ENCODE data around the gene F7. TPM values are rescaled to one million over a fixed set of nuclear protein-coding genes. Genes with fewer than 3 reads are reported as not detected.
"Not testable (repeated sequence)": the region's sequence is repeated elsewhere in the genome, so short reads cannot be mapped to it uniquely, and the experiment has no call there.

F7 gene
- polyA plus RNA-seq, 4 donors: 1.3 to 3.2 (median 2.4) TPM

DNA sequence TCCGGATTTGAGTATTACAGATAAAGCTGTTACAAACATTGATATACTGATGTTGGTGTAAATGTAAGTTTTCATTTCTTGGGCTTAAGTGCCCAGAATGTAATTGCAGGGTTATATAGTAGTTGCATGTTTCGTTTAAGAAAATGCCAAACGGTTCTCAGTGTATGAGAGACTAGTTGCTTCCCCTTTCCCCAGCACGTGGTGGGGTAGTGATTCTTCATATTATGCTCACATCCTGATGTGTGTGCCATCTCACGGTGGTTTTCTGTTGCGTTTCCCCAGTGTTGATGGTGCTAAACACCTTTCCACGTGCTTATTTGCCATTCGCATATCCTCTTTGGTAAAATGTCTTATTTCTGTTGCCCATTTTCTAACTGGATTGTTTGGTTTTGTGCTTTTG lies 34.7 kb upstream of the F7 start:
- DNase-seq (ENCODE audit: low read depth in 4 of 4, low spot score in 3 of 4): no peak

DNA sequence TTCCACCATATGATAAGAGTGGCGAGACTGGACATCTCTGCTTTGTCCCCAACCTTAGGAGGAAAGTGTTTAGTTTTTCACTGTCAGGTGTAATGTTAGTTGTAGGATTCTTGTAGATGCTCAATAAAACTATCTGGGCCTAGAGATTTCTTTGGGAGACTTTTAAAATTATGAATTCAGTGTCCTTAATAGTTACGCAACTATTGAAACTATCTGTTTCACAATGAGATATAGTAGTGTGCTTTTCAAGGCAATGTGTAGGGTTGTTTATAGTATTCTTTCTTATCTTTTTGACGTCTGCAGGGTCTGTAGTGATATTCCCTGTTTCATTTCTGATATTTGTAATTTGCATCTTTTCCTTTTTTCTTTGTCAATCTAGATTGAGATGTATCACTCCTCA lies 33.2 kb upstream of the F7 start:
- no peak for DNase-seq (ENCODE audit: low read depth in 4 of 4, low spot score in 3 of 4)

DNA sequence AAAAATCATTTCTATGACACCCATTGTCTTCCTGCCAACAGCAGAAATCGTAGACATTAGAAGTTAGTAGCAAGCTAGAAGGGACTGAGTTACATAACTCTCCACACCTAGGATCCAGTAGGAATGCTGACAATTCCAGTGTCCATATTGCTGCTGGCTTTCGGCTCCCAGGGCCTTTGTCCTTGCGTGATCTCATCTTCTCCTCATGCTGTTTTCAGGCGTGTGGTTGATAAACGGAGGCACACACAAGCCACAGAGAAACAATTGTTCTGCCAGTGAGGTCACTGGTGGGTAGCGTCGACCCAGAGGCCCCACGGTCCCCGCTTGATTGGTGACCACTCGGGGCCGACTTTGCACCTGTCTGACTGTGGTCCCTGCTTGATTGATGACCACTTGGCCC lies 31.6 kb upstream of the F7 start:
- no peak for DNase-seq (ENCODE audit: low read depth in 4 of 4, low spot score in 3 of 4)

DNA sequence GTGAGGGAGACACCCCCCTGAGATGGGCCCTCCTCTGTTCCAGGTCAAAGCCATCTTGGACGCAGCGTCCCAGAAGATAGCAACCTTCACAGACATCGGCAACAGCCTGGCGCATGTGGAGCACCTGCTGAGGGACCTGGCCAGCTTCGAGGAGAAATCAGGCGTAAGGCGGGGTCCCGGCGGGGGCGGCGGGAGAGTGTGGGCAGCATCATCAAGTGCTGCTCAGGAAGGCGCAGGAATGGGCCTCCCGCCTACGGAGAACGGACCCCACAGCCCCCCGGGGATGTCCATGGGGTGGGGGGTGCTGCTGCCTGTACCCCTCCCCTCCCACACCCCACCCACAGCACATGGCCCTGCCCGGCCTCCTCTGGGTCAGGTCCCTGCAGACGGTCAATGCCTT lies 31.2 kb upstream of the F7 start:
- DNase-seq (ENCODE audit: low read depth in 4 of 4, low spot score in 3 of 4): no peak

DNA sequence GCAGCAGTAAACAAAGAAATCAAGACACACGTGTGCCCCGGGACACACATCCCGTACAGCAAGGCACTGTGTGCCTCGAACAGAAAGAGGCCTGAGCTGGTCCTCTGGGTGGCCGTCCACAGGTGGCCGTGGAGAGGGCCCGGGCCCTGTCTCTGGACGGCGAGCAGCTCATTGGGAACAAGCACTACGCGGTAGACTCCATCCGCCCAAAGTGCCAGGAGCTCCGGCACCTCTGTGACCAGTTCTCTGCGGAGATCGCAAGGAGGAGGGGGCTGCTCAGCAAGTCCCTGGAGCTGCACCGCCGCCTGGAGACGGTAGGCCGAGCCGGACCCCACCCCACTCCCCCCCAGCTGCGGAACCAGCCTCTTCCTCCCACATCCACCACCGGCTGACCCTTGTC lies 30.7 kb upstream of the F7 start:
- DNase-seq (ENCODE audit: low read depth in 4 of 4, low spot score in 3 of 4): no peak

DNA sequence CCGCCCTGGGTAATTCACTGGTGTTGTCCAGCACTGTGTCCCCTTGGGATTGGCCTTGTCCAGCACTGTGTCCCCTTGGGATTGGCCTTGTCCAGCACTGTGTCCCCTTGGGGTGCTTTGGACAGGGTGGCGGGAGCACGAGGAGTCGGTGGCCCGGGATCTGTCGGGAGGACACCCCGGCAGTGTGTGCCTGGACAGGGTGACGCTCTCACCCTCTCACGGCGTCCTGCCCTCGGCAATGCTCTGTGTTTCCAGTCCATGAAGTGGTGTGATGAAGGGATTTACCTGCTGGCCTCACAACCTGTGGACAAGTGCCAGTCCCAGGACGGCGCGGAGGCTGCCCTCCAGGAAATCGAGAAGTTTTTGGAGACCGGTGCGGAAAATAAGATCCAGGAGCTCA lies 29.9 kb upstream of the F7 start:
- no peak for DNase-seq (ENCODE audit: low read depth in 4 of 4, low spot score in 3 of 4)

DNA sequence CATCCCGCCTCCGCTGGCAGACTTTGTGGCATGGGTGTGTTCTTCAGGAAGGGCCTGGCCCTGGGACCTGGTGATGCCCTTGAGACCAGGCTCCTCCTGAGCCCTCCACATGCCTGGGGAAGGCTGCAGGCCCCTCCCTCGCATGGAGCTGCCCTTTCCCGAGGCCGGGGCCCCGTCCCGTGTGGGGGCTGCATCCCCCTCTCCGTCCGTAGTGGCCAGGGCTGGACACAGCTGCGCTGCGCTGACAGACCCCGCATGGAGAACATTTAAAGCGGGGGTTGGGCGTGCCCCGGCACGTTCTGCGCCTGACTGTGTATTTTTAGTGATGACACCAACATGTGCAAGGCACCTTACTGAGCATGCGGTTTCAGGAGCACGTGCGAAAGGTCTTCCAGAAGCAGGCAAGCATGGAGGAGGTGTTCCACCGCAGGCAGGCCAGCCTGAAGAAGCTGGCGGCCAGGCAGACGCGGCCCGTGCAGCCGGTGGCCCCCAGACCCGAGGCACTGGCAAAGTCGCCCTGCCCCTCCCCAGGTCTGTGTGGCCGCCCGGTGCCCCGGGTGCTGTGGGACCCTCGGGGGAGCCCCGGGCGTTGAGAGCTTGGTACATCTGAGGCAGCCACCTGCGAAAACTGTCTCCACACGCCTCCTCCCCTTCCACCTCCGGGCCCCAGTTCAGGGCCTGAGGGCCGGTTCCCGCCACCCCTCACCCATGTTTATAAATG lies 28.8 kb upstream of the F7 start:
- DNase-seq (ENCODE audit: low read depth in 4 of 4, low spot score in 3 of 4): no peak

DNA sequence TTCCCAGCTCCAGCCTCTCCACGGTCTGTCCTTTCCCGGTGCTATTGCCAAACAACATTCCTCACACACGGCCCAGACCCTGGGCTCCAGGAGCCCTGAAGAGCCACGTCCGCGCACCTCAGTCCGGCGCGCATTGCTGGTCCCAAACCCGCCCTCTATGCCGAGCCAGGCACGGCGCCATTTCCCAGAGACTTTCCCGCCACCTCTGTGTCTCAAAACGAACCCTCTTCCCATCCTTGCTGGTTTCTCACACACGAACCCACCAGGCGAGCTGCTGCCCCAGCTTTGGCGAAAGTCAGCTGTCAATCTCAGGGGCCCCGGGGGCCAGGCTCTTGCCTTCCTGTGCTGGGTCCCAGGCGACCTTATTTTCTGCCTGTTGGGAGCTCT lies 28.0 kb upstream of the F7 start:
- DNase-seq (ENCODE audit: low read depth in 4 of 4, low spot score in 3 of 4): no peak

DNA sequence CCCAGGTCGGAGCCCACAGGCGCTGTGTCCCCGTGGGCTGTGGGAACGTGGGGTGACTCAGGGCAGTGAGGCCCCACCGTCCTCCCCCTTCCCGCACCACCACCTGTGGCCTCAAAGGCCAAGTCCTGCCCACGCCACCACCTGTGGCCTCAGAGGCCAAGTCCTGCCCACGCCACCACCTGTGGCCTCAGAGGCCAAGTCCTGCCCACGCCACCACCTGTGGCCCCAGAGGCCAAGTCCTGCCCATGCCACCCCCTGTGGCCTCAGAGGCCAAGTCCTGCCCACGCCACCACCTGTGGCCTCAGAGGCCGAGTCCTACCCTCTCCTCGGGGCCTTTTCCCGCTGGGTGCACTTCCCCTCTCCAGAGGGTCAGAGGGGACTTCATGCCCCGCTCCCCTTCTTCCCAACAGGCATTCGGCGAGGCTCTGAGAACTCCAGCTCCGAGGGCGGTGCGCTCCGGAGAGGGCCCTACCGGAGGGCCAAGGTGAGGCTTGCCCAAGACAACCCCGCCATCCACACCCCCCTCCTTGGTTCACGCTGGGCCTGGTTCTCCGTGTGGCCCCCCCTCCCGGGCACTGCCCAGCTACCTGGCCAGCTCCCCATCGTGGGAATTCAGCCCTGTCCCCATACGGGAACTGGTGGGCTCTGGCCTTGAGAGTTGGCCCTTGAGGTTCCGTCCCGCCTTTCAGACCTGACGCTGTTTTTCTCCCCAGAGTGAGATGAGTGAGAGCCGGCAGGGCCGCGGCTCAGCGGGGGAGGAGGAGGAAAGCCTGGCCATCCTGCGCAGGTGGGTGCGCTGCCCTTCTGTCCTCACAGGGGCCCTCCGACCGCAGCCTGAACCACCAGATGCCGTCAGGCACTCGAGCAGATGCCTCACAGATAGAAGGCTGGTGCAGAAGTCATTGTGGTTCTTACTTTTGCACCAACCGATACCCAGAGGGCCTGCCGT lies 27.4 kb upstream of the F7 start:
- DNase-seq (ENCODE audit: low read depth in 4 of 4, low spot score in 3 of 4): no peak

DNA sequence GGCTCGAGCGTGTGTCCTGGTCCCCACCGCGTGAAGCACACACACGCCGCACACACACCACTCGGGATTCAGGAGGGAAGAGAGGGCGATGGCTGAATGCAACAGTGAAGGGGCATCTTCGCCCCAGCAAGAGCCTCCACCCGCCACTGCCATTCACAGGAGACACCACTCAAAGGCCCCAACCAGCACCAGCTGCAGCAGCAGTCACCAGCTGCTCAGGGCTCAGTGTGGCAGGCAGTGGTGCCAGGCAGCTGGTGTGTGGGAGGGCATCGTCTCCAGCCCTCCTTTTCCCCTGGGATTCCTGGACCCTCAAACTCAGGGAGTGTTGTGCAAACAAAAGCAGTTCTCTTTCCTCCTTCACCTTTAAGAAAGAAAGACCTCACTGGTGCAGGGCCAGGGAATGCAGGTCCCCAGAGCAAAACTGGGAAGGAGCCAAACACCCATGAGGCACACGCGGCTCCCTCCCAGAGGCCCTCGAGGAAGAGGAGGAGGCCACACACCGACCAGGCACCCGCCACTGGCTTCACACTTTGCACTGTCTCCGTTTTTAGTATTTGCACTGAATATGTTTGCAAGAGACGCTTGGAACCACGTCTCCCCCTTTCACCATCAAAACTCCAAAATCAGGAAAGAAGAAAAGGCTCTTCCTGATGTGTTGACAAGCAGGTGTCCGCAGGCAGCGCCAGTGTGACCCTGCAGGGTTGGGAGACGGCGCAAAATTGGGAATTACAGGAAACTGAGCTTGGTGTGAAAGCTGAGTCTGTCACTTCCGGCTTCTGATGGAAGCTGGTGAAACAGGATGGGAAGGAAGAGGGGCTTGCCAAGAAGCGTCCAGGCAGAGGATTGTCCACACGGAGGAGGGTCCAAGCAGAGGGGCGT lies 26.4 kb upstream of the F7 start:
- DNase-seq (ENCODE audit: low read depth in 4 of 4, low spot score in 3 of 4): no peak

DNA sequence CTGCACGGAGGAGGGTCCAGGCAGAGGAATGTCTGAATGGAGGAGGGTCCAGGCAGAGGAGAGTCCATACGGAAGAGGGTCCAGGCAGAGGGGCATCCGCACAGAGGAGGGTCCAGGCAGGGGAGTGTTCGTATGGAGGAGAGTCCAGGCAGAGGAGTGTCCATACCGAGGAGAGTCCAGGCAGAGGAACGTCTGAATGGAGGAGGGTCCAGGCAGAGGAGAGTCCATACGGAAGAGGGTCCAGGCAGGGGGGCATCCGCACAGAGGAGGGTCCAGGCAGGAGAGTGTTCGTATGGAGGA lies 25.9 kb upstream of the F7 start:
- DNase-seq (ENCODE audit: low read depth in 4 of 4, low spot score in 3 of 4): not testable (repeated sequence)

DNA sequence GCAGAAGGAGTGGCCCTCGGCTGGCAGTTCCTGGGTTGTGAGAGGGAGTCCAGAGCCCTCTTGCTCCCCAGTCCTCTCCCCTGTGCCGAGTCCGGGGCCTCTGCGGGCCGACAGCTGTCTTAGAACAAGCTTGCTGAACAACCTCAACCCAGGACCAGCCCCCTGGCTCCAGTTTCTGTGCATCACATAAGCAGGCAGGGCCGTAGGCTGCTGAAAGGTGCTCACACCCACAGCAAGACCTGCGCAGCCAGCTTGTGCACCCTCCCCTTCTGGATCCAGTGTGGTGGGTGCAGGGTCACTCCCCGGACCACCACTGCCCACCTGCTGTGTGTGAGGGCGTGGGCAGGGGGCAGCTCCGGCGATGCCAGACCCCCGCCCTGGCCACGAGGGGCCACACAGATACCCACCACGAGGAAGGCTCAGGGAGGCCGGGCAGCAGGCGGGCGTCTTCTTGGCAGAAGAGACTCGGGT lies 25.2 kb upstream of the F7 start:
- DNase-seq (ENCODE audit: low read depth in 4 of 4, low spot score in 3 of 4): no peak

DNA sequence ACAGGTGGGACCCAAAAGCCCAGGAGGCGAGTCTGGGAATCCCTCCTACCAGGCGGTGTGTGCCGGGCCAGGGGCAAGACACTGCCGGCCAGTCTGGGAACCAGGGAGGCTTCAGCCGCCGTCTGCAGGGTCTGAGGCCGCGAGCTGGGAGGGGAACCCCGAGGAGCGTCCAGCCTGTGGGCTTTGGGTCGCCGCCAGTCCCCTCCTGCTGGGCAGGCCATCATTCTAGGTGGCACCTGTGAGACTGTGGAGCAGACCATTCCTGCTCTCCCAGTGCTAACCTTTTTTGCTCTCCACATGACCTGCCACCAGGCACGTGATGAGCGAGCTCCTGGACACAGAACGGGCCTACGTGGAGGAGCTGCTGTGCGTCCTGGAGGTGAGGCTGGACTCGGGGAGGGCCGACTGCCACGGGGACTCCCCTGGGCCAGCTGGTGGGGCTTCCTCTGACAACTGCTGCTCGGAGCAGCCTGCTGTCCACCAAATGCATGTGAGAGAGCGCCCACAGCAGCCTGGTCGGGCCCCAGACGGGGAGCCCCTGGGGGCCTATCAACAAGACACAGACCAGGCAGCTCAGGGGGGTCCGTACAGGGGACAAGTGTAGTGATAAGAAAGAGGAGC lies 24.6 kb upstream of the F7 start:
- no peak for DNase-seq (ENCODE audit: low read depth in 4 of 4, low spot score in 3 of 4)

DNA sequence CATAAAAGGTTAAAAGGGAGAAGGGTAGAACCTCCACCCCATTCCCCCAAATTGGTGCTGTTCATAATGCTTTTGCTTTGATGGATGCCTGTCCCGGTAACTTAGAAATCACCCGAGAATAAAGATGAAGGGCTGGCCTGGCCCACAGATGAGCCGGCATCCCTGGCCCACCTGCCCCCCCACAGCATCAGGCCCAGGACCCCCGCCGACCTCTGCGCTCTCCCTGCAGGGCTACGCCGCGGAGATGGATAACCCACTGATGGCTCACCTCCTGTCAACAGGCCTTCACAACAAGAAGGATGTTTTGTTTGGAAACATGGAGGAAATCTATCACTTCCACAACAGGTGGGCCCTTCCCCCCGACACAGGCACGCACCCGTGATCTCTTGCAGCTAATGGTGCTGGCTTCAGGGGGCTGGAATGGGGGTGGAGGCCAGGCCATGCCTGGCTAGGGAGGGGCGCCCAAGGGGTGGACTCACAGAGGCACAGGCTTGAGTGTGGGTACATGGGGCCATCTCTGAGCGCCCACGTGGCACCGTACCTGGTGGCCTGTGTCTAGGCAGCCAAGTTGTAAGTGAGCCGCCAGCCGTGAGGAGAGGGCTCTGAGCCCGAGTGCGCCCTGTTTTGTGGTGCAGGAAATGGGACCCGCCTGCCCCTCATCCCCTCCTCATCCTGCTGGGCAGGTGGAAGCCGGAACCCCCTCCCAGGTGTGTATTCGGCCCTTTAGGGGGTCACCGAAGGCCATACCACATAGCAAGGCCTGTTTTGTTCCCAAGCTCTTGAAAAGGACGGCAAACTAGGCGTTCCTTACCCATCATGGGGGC lies 23.2 kb upstream of the F7 start:
- no peak for DNase-seq (ENCODE audit: low read depth in 4 of 4, low spot score in 3 of 4)

DNA sequence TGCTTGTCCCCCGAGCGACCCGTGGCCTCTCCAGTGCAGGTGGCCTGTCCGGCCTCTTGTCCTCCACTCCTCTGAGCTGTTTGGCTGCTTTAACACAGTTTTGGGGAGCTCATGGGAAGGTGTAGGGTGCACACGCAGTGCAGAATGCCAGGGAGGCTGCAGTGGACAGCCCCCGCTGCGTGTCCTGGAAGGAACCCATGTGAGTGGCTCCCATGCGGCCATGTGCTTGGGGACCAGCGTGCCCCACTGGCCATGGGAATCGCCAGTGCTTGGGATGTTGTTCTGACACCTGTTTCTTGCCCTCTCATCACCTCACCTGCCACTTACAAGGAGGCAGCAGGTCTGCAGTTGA lies 22.6 kb upstream of the F7 start:
- no peak for DNase-seq (ENCODE audit: low read depth in 4 of 4, low spot score in 3 of 4)

DNA sequence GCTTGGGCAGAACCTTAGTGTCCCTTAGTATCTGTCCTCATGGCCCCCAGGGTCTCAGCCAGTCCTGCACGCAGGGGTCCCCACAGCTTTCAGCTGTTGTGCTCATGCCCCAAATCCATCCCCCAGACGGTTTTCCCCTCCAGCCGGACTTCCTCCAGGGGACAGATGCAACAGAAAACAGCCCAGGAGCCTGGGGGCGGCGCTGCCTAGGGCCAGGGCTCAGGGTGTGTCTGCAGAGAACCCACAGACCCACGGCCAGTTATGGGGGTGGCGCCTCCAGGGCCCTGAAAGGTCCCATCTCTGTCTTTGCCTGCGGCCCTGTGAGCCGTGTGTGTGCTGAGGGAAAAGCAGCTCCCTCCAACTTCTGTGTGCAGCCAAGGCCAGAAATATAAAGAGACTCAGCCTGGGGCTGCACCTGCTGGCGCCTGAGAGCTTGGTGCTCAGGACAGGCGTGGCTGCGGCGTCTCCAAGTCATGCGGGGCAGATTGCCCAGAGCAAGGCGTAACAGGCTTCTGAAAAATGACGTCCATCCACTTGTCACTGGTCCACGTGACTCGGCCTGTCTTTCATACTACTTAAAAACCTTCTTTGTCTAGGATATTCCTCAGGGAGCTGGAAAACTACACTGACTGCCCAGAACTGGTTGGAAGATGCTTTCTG lies 22.1 kb upstream of the F7 start:
- no peak for DNase-seq (ENCODE audit: low read depth in 4 of 4, low spot score in 3 of 4)

DNA sequence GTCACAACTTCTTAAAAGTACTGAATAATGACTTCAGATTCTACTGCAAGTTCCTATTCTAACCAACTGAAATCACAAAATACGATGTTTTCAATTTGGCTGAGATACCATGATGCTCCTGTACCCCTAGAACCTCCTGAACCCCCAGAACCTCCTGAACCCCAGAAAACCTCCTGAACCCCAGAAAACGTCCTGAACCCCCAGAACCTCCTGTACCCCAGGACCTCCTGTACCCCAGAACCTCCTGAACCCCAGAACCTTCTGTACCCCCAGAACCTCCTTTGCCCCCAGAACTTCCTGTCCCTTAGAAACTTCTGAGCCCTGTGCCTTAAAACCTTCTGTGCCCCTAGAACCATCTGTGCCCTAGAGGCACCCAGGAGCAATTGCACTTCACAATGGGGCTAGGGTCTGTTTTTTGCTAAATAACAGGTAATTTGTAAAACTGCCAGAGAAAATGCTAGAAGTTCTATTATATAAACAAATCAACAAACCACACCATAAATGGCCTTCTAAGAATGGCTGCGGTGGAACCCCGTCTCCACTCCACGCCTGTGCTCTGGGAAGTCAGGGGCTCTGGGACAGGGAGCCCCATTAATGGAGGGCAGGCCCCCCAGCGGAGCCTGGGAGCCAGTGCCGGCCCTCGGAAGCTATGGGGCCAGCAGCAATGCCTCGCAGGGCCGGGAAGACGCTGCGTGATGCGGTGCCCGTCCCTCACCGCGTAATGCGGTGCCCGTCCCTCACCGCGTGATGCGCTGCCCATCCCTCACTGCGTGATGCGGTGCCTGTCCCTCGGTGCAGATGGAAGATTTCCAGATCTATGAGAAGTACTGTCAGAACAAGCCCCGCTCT lies 21.3 kb upstream of the F7 start:
- DNase-seq (ENCODE audit: low read depth in 4 of 4, low spot score in 3 of 4): no peak

DNA sequence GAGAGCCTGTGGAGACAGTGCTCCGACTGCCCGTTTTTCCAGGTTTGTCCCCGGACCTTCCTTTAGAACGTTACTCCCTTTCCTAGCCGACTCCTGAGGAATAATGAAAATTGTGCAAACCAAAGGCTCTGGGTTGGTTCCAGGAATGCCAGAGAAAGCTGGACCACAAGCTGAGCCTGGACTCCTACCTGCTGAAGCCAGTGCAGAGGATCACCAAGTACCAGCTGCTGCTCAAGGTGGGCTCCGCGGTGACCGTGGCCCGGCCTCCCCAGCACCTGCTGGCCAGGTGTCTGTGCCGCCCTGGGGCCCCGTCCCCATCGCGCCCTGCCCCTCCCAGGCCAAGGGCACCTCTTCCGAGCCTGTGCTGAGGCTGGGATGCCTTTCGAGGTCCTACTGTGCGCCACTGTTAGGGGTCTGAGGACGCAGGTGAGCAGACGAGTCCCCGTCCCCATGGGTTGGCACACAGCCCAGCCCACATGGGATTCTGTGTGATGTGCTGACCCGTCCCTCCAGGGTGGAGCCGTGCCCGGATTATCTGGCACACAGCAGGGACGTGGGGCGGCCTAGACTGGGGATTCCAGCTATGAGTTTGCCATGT lies 20.5 kb upstream of the F7 start:
- no peak for DNase-seq (ENCODE audit: low read depth in 4 of 4, low spot score in 3 of 4)

Data from left renal pelvis (tissue), 4 donors.